Neural cell (in vitro differentiated cells): ENCODE measurements around the gene LDAF1. TPM values are rescaled to one million over a fixed set of nuclear protein-coding genes. Genes with fewer than 3 reads are reported as not detected.

Experiments
- H2AFZ ChIP-seq: fragments of 200-600, 300-800 bp; sonication (generic), shearing (Covaris generic); 2 replicates; pipeline ENCODE4 v1.6.0; 2014; ENCODE audit warnings: low read depth, mild to moderate bottlenecking, antibody characterized with exemption, low read length, moderate library complexity
- H3F3A ChIP-seq: fragments of 200-600 bp; shearing (Covaris generic); 2 replicates; pipeline ENCODE4 v1.6.1; 2016; ENCODE audit warnings: mild to moderate bottlenecking, moderate library complexity, mixed read lengths, antibody characterized with exemption, low read length; ENCODE audit not compliant: insufficient read depth, poor library complexity, severe bottlenecking
- H3K27ac ChIP-seq: fragments of 200-600, 300-800 bp; sonication (generic), shearing (Covaris generic); 2 replicates; pipeline ENCODE4 v1.5.1; 2014; ENCODE audit warnings: mild to moderate bottlenecking, low read length, moderate library complexity
- H3K27me3 ChIP-seq: fragments of 300-800, 200-600 bp; sonication (generic), shearing (Covaris generic); 2 replicates; pipeline ENCODE4 v1.6.0; 2014; ENCODE audit warnings: mild to moderate bottlenecking, low read depth, low read length, moderate library complexity; ENCODE audit not compliant: insufficient read depth
- H3K36me3 ChIP-seq: fragments of 300-800, 200-600 bp; sonication (generic), shearing (Covaris generic); 2 replicates; pipeline ENCODE4 v1.5.1; 2014; ENCODE audit warnings: mild to moderate bottlenecking, antibody characterized with exemption, low read length, moderate library complexity; ENCODE audit not compliant: insufficient read depth
- H3K4me2 ChIP-seq: fragments of 300-800, 200-600 bp; sonication (generic), shearing (Covaris generic); 2 replicates; pipeline ENCODE4 v1.6.0; 2014; ENCODE audit warnings: mild to moderate bottlenecking, low read length
- H3K4me3 ChIP-seq: fragments of 300-800, 200-600 bp; sonication (generic), shearing (Covaris generic); 2 replicates; pipeline ENCODE4 v1.5.1; 2014; ENCODE audit warnings: mild to moderate bottlenecking, low read length, moderate library complexity
- H3K79me2 ChIP-seq: fragments of 200-600 bp; shearing (Covaris generic); replicated peaks from 2 replicates; pipeline ENCODE4 v1.6.0; 2014; ENCODE audit warnings: mild to moderate bottlenecking, low read length, moderate library complexity; ENCODE audit not compliant: insufficient read depth
- H3K9ac ChIP-seq: fragments of 300-800, 200-600 bp; sonication (generic), shearing (Covaris generic); 2 replicates; pipeline ENCODE4 v1.6.1; 2016; ENCODE audit warnings: mild to moderate bottlenecking, low read length, mixed read lengths
- H3K9me2 ChIP-seq: fragments of 200-600 bp; shearing (Covaris generic); 2 replicates; pipeline ENCODE4 v1.6.1; 2016; ENCODE audit warnings: mild to moderate bottlenecking, low read length, mixed read lengths; ENCODE audit not compliant: insufficient read depth
- H3K9me3 ChIP-seq: fragments of 200-600, 300-800 bp; sonication (generic), shearing (Covaris generic); 2 replicates; pipeline ENCODE4 v1.6.1; 2016; ENCODE audit warnings: mild to moderate bottlenecking, mixed run types, low read length, moderate library complexity, mixed read lengths
- H4K20me1 ChIP-seq: fragments of 200-600 bp; shearing (Covaris generic); 2 replicates; pipeline ENCODE4 v1.6.1; 2016; ENCODE audit warnings: mild to moderate bottlenecking, mixed run types; ENCODE audit not compliant: insufficient read depth
- CTCF ChIP-seq: fragments of 450-650 bp; IDR thresholded peaks from 2 replicates; pipeline ENCODE4 v1.5.1; 2014; ENCODE audit warnings: antibody characterized with exemption, mild to moderate bottlenecking, moderate library complexity; ENCODE audit not compliant: poor library complexity, severe bottlenecking
- EP300 ChIP-seq: fragments of 450-650 bp; conservative IDR thresholded peaks from 2 replicates; pipeline ENCODE4 v1.6.1; 2014; ENCODE audit warnings: antibody characterized with exemption, mild to moderate bottlenecking, moderate library complexity; ENCODE audit not compliant: poor library complexity, severe bottlenecking
- EZH2 ChIP-seq: fragments of 200-600, 300-800 bp; shearing (Covaris generic), sonication (generic); IDR thresholded peaks from 2 replicates; pipeline ENCODE4 v1.6.1; 2014; ENCODE audit warnings: antibody characterized with exemption, low read length, borderline replicate concordance, mild to moderate bottlenecking; ENCODE audit not compliant: insufficient read depth, poor library complexity, severe bottlenecking
- MXI1 ChIP-seq: fragments of 450-650 bp; conservative IDR thresholded peaks from 2 replicates; pipeline ENCODE4 v1.6.1; 2014; ENCODE audit warnings: antibody characterized with exemption, mild to moderate bottlenecking; ENCODE audit not compliant: poor library complexity, severe bottlenecking
- POLR2AphosphoS5 ChIP-seq: IDR thresholded peaks from 2 replicates; pipeline ENCODE4 v1.6.1; 2012
- RAD21 ChIP-seq: fragments of 450-650 bp; conservative IDR thresholded peaks from 2 replicates; pipeline ENCODE4 v1.6.1; 2014; ENCODE audit warnings: antibody characterized with exemption, mild to moderate bottlenecking, moderate library complexity
- SMC3 ChIP-seq: fragments of 450-650 bp; conservative IDR thresholded peaks from 2 replicates; pipeline ENCODE4 v1.6.1; 2014; ENCODE audit warnings: antibody characterized with exemption, mild to moderate bottlenecking, moderate library complexity; ENCODE audit not compliant: poor library complexity
- TAF1 ChIP-seq: IDR thresholded peaks from 2 replicates; pipeline ENCODE4 v1.6.1; 2012; ENCODE audit warnings: low read depth
- polyA plus RNA-seq: library from polyadenylated mRNA; depleted of rRNA; stranded (reverse); fragments of >200 nt; gene quantifications from 2 replicates; pipeline ENCODE4 v1.2.3, GENCODE V29; 2014
- TF ChIP-seq, protein P1 (sequence below): IDR thresholded peaks from 2 replicates; pipeline ENCODE4 v1.6.1; 2012; ENCODE audit warnings: borderline replicate concordance

The LDAF1 gene
- polyA plus RNA-seq, 1 donor from 2014 or later, result 10.8 TPM

DNA sequence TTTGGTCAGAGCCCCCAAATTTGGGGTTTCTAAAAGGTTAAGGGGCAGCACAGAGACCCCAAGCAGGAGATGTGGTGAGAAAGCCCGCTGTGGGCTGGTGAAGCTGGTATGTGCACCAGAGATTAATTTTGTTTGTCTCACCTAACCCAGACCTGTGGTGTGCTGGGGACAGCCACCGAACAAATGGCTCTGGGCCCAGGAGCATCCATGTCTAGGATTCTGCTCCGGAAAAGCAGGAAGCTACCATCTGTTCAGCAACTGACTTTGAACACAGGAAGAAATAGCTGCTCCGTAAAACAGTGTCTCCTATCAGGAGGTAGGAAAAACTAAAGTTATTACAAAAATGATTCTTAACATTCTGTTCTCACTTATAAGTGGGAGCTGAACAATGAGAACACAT is 55.6 kb downstream of the LDAF1 start:
- Histone ChIP-seq H4K20me1 (no peaks in the 10 kb centered on the region), H3K27me3 (no peaks in the 10 kb centered on the region), H3K9ac (no peak overlapping the region), H3K9me2 (no peaks in the 10 kb centered on the region), H3K4me2 (no peak overlapping the region), H3K9me3 (no peaks in the 10 kb centered on the region), H2AFZ (no peak overlapping the region), H3K36me3 (no peaks in the 10 kb centered on the region), H3F3A (no peaks in the 10 kb centered on the region), H3K79me2 (no peaks in the 10 kb centered on the region), H3K4me3 (no peak overlapping the region), H3K27ac (no peak overlapping the region)
- no peak for TF ChIP-seq EZH2

GRCh38 chr16:21217121-21217520 is 58.6 kb downstream of the LDAF1 start:
- Histone ChIP-seq H3K4me2 (no peak overlapping the region), H3K79me2 (no peaks in the 10 kb centered on the region), H3K27me3 (no peaks in the 10 kb centered on the region), H3K4me3 (no peak overlapping the region), H3F3A (no peaks in the 10 kb centered on the region), H3K9me2 (no peaks in the 10 kb centered on the region), H3K9ac (no peak overlapping the region), H2AFZ (no peak overlapping the region), H3K36me3 (no peaks in the 10 kb centered on the region), H3K9me3 (no peaks in the 10 kb centered on the region), H3K27ac (no peak overlapping the region), H4K20me1 (no peaks in the 10 kb centered on the region)
- TF ChIP-seq RAD21 (no peak), POLR2AphosphoS5 (no peak), MXI1 (no peak)

GRCh38 chr16:21218153-21218552 is 59.7 kb downstream of the LDAF1 start:
- Histone ChIP-seq H3F3A (no peaks in the 10 kb centered on the region), H3K9ac (no peak overlapping the region), H3K27me3 (no peaks in the 10 kb centered on the region), H3K36me3 (no peaks in the 10 kb centered on the region), H2AFZ (no peak overlapping the region), H3K4me2 (no peak overlapping the region), H3K4me3 (no peak overlapping the region), H3K27ac (no peak overlapping the region), H3K9me3 (no peaks in the 10 kb centered on the region), H3K9me2 (no peaks in the 10 kb centered on the region), H4K20me1 (no peaks in the 10 kb centered on the region), H3K79me2 (no peaks in the 10 kb centered on the region)
- TF ChIP-seq, protein P1, sequence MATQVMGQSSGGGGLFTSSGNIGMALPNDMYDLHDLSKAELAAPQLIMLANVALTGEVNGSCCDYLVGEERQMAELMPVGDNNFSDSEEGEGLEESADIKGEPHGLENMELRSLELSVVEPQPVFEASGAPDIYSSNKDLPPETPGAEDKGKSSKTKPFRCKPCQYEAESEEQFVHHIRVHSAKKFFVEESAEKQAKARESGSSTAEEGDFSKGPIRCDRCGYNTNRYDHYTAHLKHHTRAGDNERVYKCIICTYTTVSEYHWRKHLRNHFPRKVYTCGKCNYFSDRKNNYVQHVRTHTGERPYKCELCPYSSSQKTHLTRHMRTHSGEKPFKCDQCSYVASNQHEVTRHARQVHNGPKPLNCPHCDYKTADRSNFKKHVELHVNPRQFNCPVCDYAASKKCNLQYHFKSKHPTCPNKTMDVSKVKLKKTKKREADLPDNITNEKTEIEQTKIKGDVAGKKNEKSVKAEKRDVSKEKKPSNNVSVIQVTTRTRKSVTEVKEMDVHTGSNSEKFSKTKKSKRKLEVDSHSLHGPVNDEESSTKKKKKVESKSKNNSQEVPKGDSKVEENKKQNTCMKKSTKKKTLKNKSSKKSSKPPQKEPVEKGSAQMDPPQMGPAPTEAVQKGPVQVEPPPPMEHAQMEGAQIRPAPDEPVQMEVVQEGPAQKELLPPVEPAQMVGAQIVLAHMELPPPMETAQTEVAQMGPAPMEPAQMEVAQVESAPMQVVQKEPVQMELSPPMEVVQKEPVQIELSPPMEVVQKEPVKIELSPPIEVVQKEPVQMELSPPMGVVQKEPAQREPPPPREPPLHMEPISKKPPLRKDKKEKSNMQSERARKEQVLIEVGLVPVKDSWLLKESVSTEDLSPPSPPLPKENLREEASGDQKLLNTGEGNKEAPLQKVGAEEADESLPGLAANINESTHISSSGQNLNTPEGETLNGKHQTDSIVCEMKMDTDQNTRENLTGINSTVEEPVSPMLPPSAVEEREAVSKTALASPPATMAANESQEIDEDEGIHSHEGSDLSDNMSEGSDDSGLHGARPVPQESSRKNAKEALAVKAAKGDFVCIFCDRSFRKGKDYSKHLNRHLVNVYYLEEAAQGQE, result no peak
- no peak for TF ChIP-seq RAD21
- no peak for TF ChIP-seq CTCF
- no peak for TF ChIP-seq POLR2AphosphoS5
- TF ChIP-seq EZH2, result no peak
- no peak for TF ChIP-seq EP300
- no peak for TF ChIP-seq SMC3
- TF ChIP-seq MXI1, result no peak
- no peak for TF ChIP-seq TAF1
